ENCODE data around the gene COG5.

- TF ChIP-seq, protein P1, sequence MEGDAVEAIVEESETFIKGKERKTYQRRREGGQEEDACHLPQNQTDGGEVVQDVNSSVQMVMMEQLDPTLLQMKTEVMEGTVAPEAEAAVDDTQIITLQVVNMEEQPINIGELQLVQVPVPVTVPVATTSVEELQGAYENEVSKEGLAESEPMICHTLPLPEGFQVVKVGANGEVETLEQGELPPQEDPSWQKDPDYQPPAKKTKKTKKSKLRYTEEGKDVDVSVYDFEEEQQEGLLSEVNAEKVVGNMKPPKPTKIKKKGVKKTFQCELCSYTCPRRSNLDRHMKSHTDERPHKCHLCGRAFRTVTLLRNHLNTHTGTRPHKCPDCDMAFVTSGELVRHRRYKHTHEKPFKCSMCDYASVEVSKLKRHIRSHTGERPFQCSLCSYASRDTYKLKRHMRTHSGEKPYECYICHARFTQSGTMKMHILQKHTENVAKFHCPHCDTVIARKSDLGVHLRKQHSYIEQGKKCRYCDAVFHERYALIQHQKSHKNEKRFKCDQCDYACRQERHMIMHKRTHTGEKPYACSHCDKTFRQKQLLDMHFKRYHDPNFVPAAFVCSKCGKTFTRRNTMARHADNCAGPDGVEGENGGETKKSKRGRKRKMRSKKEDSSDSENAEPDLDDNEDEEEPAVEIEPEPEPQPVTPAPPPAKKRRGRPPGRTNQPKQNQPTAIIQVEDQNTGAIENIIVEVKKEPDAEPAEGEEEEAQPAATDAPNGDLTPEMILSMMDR (IDR thresholded peaks at IDR 0.05) = no peak
- no peak for TF ChIP-seq POLR2A (IDR thresholded peaks at IDR 0.05)
Observed at GRCh38 chr7:107206706-107207105, 357.0 kb downstream of the COG5 start.

Data from adrenal gland (tissue), 5 donors.